Measurements from ENCODE around the gene POPDC2.

The POPDC2 gene

DNA sequence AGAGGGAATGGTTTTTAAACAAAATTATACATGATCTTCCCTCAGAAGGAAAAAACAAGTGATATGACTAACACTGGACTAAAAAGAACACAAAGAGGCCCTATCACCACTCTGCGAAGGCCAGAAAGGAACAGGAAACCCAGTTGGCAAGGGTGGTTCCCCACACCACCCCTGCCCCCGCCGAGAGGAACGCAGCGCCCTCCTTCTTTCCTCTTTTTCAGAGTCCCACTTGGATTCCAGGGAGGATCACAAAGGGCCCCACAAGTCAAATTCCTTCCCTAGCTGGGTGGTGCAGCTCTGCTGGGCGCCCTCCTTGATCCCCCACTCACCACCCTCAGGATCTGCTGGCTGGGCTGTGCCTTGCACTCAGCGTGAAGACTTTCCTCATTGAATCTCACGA is 32.9 kb downstream of the POPDC2 start:
- TF ChIP-seq SIN3A (IDR thresholded peaks at IDR 0.05; ENCODE audit: borderline replicate concordance, insufficient read depth, low read length) (no peak), POLR2AphosphoS5 (IDR thresholded peaks at IDR 0.05; ENCODE audit: low read depth, low read length) (no peak), TAF1 (IDR thresholded peaks at IDR 0.05; ENCODE audit: borderline replicate concordance, insufficient read depth, low read length) (no peak), FOXP2 (optimal IDR thresholded peaks at IDR 0.05; ENCODE audit: borderline replicate concordance, extremely low read depth, extremely low read length, insufficient read depth) (no peak)
- TF ChIP-seq, protein P1, sequence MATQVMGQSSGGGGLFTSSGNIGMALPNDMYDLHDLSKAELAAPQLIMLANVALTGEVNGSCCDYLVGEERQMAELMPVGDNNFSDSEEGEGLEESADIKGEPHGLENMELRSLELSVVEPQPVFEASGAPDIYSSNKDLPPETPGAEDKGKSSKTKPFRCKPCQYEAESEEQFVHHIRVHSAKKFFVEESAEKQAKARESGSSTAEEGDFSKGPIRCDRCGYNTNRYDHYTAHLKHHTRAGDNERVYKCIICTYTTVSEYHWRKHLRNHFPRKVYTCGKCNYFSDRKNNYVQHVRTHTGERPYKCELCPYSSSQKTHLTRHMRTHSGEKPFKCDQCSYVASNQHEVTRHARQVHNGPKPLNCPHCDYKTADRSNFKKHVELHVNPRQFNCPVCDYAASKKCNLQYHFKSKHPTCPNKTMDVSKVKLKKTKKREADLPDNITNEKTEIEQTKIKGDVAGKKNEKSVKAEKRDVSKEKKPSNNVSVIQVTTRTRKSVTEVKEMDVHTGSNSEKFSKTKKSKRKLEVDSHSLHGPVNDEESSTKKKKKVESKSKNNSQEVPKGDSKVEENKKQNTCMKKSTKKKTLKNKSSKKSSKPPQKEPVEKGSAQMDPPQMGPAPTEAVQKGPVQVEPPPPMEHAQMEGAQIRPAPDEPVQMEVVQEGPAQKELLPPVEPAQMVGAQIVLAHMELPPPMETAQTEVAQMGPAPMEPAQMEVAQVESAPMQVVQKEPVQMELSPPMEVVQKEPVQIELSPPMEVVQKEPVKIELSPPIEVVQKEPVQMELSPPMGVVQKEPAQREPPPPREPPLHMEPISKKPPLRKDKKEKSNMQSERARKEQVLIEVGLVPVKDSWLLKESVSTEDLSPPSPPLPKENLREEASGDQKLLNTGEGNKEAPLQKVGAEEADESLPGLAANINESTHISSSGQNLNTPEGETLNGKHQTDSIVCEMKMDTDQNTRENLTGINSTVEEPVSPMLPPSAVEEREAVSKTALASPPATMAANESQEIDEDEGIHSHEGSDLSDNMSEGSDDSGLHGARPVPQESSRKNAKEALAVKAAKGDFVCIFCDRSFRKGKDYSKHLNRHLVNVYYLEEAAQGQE (IDR thresholded peaks at IDR 0.05; ENCODE audit: insufficient read depth in 1 of 2, low read depth in 2 of 2, low read length in 2 of 2) = no peak

DNA sequence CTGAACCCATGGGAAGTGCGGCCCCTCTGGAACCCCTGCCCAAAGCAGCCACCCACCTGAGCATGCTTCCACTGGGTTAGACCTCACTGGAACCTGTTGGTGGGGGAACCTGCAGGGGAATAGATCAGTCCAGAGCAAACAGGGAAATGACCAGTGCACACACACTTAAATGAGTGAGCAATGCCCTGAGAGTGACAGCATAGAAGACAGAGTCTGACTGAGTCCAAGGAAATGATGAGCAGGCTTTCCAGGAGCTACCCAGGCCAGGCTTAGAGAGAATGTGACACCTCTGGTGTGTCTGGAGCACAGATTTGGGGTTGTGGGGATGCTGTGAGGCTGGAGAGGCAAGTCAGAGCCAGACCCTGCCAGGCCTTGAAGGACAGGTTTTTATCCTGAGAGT is 34.2 kb downstream of the POPDC2 start:
- TF ChIP-seq, protein P1 (IDR thresholded peaks at IDR 0.05; ENCODE audit: insufficient read depth in 1 of 2, low read depth in 2 of 2, low read length in 2 of 2) = no peak
- TF ChIP-seq POLR2AphosphoS5 (IDR thresholded peaks at IDR 0.05; ENCODE audit: low read depth, low read length) = no peak
- TF ChIP-seq TAF1 (IDR thresholded peaks at IDR 0.05; ENCODE audit: borderline replicate concordance, insufficient read depth, low read length) = no peak
- no peak for TF ChIP-seq FOXP2 (optimal IDR thresholded peaks at IDR 0.05; ENCODE audit: borderline replicate concordance, extremely low read depth, extremely low read length, insufficient read depth)
- no peak for TF ChIP-seq SIN3A (IDR thresholded peaks at IDR 0.05; ENCODE audit: borderline replicate concordance, insufficient read depth, low read length)

DNA sequence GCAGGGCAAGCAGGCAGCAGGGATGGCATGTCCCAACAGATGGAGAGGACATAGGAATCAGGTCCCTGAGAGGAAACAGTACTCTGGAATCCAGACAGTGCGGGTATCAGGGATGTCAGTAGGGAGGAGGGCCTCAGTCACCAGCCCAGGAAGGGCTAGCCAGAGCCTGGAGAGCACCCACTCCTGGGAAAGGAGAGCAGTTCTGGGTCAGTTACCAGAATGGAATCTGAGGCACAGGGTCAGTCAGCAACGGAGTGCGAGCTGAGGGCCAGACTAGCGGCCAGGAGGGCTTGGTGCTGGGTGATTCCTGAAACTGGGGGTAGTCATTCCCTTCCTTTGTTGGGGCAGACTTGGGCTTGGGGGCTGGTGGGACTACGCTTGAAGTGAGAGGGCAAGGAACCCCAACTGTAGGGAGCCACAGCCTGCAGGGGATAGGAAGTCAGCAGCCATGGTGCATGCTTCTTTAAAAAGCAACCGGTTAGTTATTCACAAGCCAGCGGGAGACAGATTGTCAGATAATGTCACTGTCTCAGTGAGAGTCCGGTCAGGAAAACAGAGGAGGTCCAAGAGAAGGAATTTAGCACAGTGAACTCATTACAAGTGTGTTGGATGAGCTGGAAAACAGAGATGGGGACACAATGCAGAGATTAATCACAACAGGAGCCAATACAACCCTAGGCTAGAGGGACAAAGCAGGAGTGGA is 34.8 kb downstream of the POPDC2 start:
- no peak for TF ChIP-seq FOXP2 (optimal IDR thresholded peaks at IDR 0.05; ENCODE audit: borderline replicate concordance, extremely low read depth, extremely low read length, insufficient read depth)
- no peak for TF ChIP-seq TAF1 (IDR thresholded peaks at IDR 0.05; ENCODE audit: borderline replicate concordance, insufficient read depth, low read length)
- TF ChIP-seq, protein P1 (IDR thresholded peaks at IDR 0.05; ENCODE audit: insufficient read depth in 1 of 2, low read depth in 2 of 2, low read length in 2 of 2) = no peak; a peak in 1 of 4 replicates
- TF ChIP-seq POLR2AphosphoS5 (IDR thresholded peaks at IDR 0.05; ENCODE audit: low read depth, low read length) = no peak
- TF ChIP-seq SIN3A (IDR thresholded peaks at IDR 0.05; ENCODE audit: borderline replicate concordance, insufficient read depth, low read length) = no peak

DNA sequence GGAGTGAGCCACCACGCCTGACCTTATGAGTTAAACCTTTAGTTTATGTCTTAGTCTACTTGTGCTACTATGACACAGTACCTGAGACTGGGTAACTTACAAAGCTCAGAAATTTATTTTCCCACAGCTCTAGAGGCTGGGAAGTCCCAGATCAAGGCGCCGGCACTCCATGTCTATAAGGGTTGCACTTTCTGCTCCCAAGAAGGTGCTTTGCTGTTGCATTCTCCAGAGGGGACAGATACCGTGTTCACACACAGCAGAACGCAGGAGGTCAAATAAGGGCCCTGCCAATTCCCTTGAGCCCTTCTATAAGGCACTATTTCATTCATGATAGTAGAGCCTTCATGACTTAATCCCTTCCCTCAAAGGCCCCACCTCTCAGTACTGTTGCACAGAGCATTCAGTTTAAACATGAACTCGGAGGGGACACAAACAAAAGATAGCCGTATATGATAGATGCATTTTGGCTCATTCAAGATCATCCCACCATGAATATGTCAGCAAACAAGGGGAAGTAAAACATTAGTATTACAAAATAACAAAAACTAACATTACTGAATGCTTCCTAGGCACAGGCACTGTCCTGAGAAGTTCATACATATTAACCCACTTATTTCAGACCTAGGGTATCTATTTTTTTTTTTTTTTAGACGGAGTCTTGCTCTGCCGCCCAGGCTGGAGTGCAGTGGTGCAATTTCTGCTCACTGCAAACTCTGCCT is 36.2 kb downstream of the POPDC2 start:
- TF ChIP-seq, protein P1 (IDR thresholded peaks at IDR 0.05; ENCODE audit: insufficient read depth in 1 of 2, low read depth in 2 of 2, low read length in 2 of 2) = no peak
- TF ChIP-seq SIN3A (IDR thresholded peaks at IDR 0.05; ENCODE audit: borderline replicate concordance, insufficient read depth, low read length) (no peak), TAF1 (IDR thresholded peaks at IDR 0.05; ENCODE audit: borderline replicate concordance, insufficient read depth, low read length) (no peak), POLR2AphosphoS5 (IDR thresholded peaks at IDR 0.05; ENCODE audit: low read depth, low read length) (no peak), FOXP2 (optimal IDR thresholded peaks at IDR 0.05; ENCODE audit: borderline replicate concordance, extremely low read depth, extremely low read length, insufficient read depth) (no peak)

Data from PFSK-1 (cell line).